RWPE2 (cell line): ENCODE results near the gene CSGALNACT2.

Source experiments
- ATAC-seq: fragments of 200-7000 bp; cut with Tn5 transposase; 3 replicates; pipeline ENCODE4 v1.9.1; 2021; ENCODE audit warnings: low read depth
- DNase-seq: peaks from one replicate; pipeline ENCODE4 v3.0.0-alpha.2; 2020; ENCODE audit warnings: low spot score
- H3K27ac ChIP-seq: fragments of 450-650 bp; 2 replicates; pipeline ENCODE4 v1.5.1; 2017; ENCODE audit warnings: mild to moderate bottlenecking; ENCODE audit not compliant: poor library complexity, severe bottlenecking
- H3K27me3 ChIP-seq: fragments of 250-450 bp; sonication (Bioruptor Pico); 2 replicates; pipeline ENCODE4 v1.5.1; 2021; ENCODE audit warnings: mild to moderate bottlenecking, moderate library complexity; ENCODE audit not compliant: insufficient read depth, poor library complexity, severe bottlenecking
- H3K36me3 ChIP-seq: fragments of 250-450 bp; sonication (Bioruptor Pico); 2 replicates; pipeline ENCODE4 v1.5.1; 2020; ENCODE audit warnings: low read depth, mild to moderate bottlenecking, moderate library complexity
- H3K4me1 ChIP-seq: fragments of 250-450 bp; sonication (Bioruptor Pico); 2 replicates; pipeline ENCODE4 v1.5.1; 2021; ENCODE audit warnings: mild to moderate bottlenecking, moderate library complexity; ENCODE audit not compliant: insufficient read depth, poor library complexity, severe bottlenecking
- H3K4me3 ChIP-seq: fragments of 250-450 bp; sonication (Bioruptor Pico); 2 replicates; pipeline ENCODE4 v1.5.1; 2021; ENCODE audit warnings: mild to moderate bottlenecking, moderate library complexity; ENCODE audit not compliant: severe bottlenecking
- H3K9me3 ChIP-seq: fragments of 250-450 bp; sonication (Bioruptor Pico); 2 replicates; pipeline ENCODE4 v1.5.1; 2021; ENCODE audit warnings: mild to moderate bottlenecking, moderate library complexity; ENCODE audit not compliant: severe bottlenecking
- CTCF ChIP-seq: fragments of 450-650 bp; IDR thresholded peaks from one replicate; pipeline ENCODE4 v1.5.1; 2017; ENCODE audit warnings: mild to moderate bottlenecking, moderate library complexity; ENCODE audit not compliant: poor library complexity, severe bottlenecking

Gene CSGALNACT2

DNA sequence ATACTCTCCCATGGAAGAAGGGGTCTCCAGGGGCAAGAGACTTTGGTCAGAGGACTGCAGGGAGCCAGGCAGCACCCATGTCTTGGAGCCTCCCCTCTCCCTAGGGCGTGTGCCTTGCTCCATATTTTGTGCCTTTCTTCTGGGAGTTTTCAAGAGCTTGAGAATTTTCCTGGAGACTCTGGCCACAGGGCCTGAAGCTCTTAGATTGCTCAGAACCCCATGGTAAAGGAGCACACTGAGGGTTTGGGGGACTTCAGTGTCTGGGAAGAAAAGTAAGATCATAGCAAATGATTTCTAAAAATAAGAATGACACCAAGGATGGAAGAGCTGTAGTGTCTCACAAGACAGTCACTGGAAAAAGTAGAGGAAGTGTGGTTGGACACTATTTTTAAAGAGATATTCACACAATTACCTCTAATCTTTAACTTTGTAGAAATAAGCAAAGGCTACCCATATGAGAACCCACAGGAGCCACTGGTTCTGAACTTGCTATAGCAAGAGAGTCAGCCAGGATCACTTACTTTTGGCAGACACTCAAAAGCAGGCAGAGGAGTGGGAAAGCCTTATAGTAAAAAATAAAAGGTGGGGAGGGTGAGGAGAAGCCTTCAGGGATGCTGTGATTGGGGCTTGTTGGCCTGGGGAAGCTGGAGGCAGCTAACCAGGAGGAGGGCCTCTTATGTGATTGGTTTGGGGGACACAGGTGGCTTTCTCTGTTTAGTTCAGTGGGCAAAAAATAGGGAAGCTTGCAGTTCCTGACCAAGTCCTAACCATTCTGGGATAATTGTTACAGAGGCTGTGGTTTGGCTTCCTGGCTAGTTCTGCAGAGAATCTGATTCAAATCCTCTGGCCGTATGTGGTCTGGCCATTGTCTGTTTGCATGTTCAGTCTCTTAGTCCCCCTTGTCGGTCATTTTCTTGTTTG lies 5.1 kb upstream of the CSGALNACT2 start:
- H3K9me3 ChIP-seq: no peaks in the 10 kb centered on the region
- H3K36me3 ChIP-seq: no peaks in the 10 kb centered on the region
- ATAC-seq (no peak), DNase-seq (no peak)
- no peak for TF ChIP-seq CTCF
- H3K4me3 ChIP-seq: no peak overlapping the region
- H3K27me3 ChIP-seq: no peaks in the 10 kb centered on the region
- H3K27ac ChIP-seq: no peak overlapping the region
- H3K4me1 ChIP-seq: peaks cover 17% of the 10 kb centered on the region

- no peak for DNase-seq
- no peaks in the 10 kb centered on the region for H3K27me3 ChIP-seq
- H3K27ac ChIP-seq: no peak overlapping the region
- H3K4me3 ChIP-seq: no peak overlapping the region
- no peak for ATAC-seq
- peaks cover 15% of the 10 kb centered on the region for H3K4me1 ChIP-seq
- H3K36me3 ChIP-seq: no peaks in the 10 kb centered on the region
- no peaks in the 10 kb centered on the region for H3K9me3 ChIP-seq
- TF ChIP-seq CTCF: no peak
These were observed 3.9 kb upstream of the CSGALNACT2 start for GRCh38 chr10:43134126-43134905.

GRCh38 chr10:43135064-43135463 lies 3.2 kb upstream of the CSGALNACT2 start:
- H3K4me3 ChIP-seq: no peak overlapping the region
- no peaks in the 10 kb centered on the region for H3K36me3 ChIP-seq
- H3K9me3 ChIP-seq: no peaks in the 10 kb centered on the region
- H3K4me1 ChIP-seq: peaks cover 15% of the 10 kb centered on the region
- no peaks in the 10 kb centered on the region for H3K27me3 ChIP-seq
- no peak overlapping the region for H3K27ac ChIP-seq
- no peak for ATAC-seq
- DNase-seq: no peak
- no peak for TF ChIP-seq CTCF

DNA sequence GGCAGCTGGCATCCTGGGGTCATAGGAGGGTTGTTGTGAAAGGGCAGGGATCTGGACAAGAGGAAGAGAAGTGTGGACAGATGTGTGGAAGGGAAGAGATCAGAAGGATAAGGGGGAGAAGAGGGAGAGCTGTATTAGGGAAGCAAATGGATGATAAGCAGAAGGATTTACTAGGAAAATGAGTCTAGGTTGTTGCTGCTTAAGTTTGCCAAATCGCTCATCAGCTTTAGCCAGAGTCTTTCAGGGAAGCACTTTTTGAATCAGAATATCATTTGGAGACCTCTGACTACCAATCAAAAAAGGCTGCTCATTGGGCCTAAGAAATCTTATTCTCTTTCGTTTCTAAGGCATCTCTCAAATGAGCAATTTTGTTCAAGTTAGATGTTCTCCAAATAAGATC lies 2.6 kb upstream of the CSGALNACT2 start:
- no peak for ATAC-seq
- H3K4me1 ChIP-seq: peaks cover 13% of the 10 kb centered on the region
- H3K4me3 ChIP-seq: no peak overlapping the region
- no peak overlapping the region for H3K27ac ChIP-seq
- H3K9me3 ChIP-seq: no peaks in the 10 kb centered on the region
- DNase-seq: no peak
- no peaks in the 10 kb centered on the region for H3K27me3 ChIP-seq
- no peaks in the 10 kb centered on the region for H3K36me3 ChIP-seq
- no peak for TF ChIP-seq CTCF
